ENCODE data around the gene OTOR.

GRCh38 chr20:16712511-16712947, 35.6 kb upstream of the OTOR start:
- TF ChIP-seq CTCF (IDR thresholded peaks at IDR 0.05 in 4 of 5, conservative IDR thresholded peaks at IDR 0.05 in 1 of 5): no peak
- no peak for TF ChIP-seq POLR2A (IDR thresholded peaks at IDR 0.05)

Data from gastrocnemius medialis (tissue), 4 donors.